ENCODE measurements around the gene SRL.
"Not testable (repeated sequence)": the region's sequence is repeated elsewhere in the genome, so short reads cannot be mapped to it uniquely, and the experiment has no call there.

- not testable (repeated sequence) for TF ChIP-seq CTCF (IDR thresholded peaks at IDR 0.05); POLR2AphosphoS5 (IDR thresholded peaks at IDR 0.05; ENCODE audit: low read depth, low read length); TCF7L2 (IDR thresholded peaks at IDR 0.05; ENCODE audit: low read depth, low read length)
- TF ChIP-seq, protein P1, sequence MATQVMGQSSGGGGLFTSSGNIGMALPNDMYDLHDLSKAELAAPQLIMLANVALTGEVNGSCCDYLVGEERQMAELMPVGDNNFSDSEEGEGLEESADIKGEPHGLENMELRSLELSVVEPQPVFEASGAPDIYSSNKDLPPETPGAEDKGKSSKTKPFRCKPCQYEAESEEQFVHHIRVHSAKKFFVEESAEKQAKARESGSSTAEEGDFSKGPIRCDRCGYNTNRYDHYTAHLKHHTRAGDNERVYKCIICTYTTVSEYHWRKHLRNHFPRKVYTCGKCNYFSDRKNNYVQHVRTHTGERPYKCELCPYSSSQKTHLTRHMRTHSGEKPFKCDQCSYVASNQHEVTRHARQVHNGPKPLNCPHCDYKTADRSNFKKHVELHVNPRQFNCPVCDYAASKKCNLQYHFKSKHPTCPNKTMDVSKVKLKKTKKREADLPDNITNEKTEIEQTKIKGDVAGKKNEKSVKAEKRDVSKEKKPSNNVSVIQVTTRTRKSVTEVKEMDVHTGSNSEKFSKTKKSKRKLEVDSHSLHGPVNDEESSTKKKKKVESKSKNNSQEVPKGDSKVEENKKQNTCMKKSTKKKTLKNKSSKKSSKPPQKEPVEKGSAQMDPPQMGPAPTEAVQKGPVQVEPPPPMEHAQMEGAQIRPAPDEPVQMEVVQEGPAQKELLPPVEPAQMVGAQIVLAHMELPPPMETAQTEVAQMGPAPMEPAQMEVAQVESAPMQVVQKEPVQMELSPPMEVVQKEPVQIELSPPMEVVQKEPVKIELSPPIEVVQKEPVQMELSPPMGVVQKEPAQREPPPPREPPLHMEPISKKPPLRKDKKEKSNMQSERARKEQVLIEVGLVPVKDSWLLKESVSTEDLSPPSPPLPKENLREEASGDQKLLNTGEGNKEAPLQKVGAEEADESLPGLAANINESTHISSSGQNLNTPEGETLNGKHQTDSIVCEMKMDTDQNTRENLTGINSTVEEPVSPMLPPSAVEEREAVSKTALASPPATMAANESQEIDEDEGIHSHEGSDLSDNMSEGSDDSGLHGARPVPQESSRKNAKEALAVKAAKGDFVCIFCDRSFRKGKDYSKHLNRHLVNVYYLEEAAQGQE (IDR thresholded peaks at IDR 0.05; ENCODE audit: insufficient read depth in 1 of 2, low read depth in 2 of 2, low read length in 1 of 2) = not testable (repeated sequence)
These were observed 85.4 kb downstream of the SRL start for GRCh38 chr16:4156503-4156902.
